ENCODE measurements around the gene APOL2. TPM values are rescaled to one million over a fixed set of nuclear protein-coding genes. Genes with fewer than 3 reads are reported as not detected.
A peak's percentile ranks its signal among the peaks of the same experiment; 100 is the strongest.
"Not testable (repeated sequence)": the region's sequence is repeated elsewhere in the genome, so short reads cannot be mapped to it uniquely, and the experiment has no call there.

Gene APOL2
- total RNA-seq, 1 donor from 2014 or later: 58.6 TPM

- intact Hi-C loops (cut with DNase I); DNase-seq; ATAC-seq (ENCODE audit: poor library complexity): not testable (repeated sequence)
These were observed 8.3 kb downstream of the APOL2 start for GRCh38 chr22:36231051-36231450.

- not testable (repeated sequence) for DNase-seq; ATAC-seq (ENCODE audit: poor library complexity)
- intact Hi-C loops (cut with DNase I): loop anchor here (5.0 kb wide), 1 partner anchor 43 kb away; no protein-coding TSS in a partner anchor
These were observed 9.7 kb downstream of the APOL2 start for GRCh38 chr22:36229649-36230048.

- intact Hi-C loops (cut with DNase I): loop anchor here (5.0 kb wide), 1 partner anchor 43 kb away; no protein-coding TSS in a partner anchor
- no peak for DNase-seq
- ATAC-seq (ENCODE audit: poor library complexity): no peak
These were observed 10.4 kb downstream of the APOL2 start for GRCh38 chr22:36228944-36229343.

- DNase-seq; ATAC-seq (ENCODE audit: poor library complexity): not testable (repeated sequence)
- intact Hi-C loops (cut with DNase I): loop anchor here (5.0 kb wide), 1 partner anchor 44 kb away; no protein-coding TSS in a partner anchor
These were observed 11.0 kb downstream of the APOL2 start for GRCh38 chr22:36228369-36228768.

- intact Hi-C loops (cut with DNase I): loop anchor here (5.0 kb wide), 1 partner anchor 44 kb away; no protein-coding TSS in a partner anchor
- ATAC-seq (ENCODE audit: poor library complexity): no peak
These were observed 11.5 kb downstream of the APOL2 start for GRCh38 chr22:36227806-36228205.

GRCh38 chr22:36227396-36227795 lies 11.9 kb downstream of the APOL2 start:
- no peak for ATAC-seq (ENCODE audit: poor library complexity)
- no peak for DNase-seq
- intact Hi-C loops (cut with DNase I): loop anchor here (5.0 kb wide), 1 partner anchor 45 kb away; no protein-coding TSS in a partner anchor

More at GRCh38 chr22:36227806-36228205, 11.5 kb downstream of the APOL2 start:
- no peak for DNase-seq

GRCh38 chr22:36226189-36226588 lies 13.1 kb downstream of the APOL2 start:
- ATAC-seq (ENCODE audit: poor library complexity) (no peak), DNase-seq (no peak)
- intact Hi-C loops (cut with DNase I): loop anchor here (5.0 kb wide), 1 partner anchor 46 kb away; no protein-coding TSS in a partner anchor

GRCh38 chr22:36225333-36225922 lies 13.9 kb downstream of the APOL2 start:
- DNase-seq (no peak), ATAC-seq (ENCODE audit: poor library complexity) (no peak)
- intact Hi-C loops (cut with DNase I): loop anchor here (5.0 kb wide), 1 partner anchor 47 kb away; no protein-coding TSS in a partner anchor

- ATAC-seq (ENCODE audit: poor library complexity): no peak
- DNase-seq: no peak
- intact Hi-C loops (cut with DNase I): no loop called here
These were observed 15.1 kb downstream of the APOL2 start for GRCh38 chr22:36224245-36224644.

GRCh38 chr22:36223504-36223903 lies 15.8 kb downstream of the APOL2 start:
- intact Hi-C loops (cut with DNase I): no loop called here
- DNase-seq: peak; percentile 30

GRCh38 chr22:36222887-36223450 lies 16.4 kb downstream of the APOL2 start:
- intact Hi-C loops (cut with DNase I): no loop called here
- DNase-seq (no peak), ATAC-seq (ENCODE audit: poor library complexity) (no peak)

More at GRCh38 chr22:36223504-36223903, 15.8 kb downstream of the APOL2 start:
- peak; percentile 58 for ATAC-seq (ENCODE audit: poor library complexity)

- ATAC-seq (ENCODE audit: poor library complexity): peak; percentile 65
- intact Hi-C loops (cut with DNase I): no loop called here
- DNase-seq: peak; percentile 62
These were observed 17.3 kb downstream of the APOL2 start for GRCh38 chr22:36221799-36222751.

- ATAC-seq (ENCODE audit: poor library complexity) (peak; percentile 29), DNase-seq (peak; percentile 26)
- intact Hi-C loops (cut with DNase I): no loop called here
These were observed 18.8 kb downstream of the APOL2 start for GRCh38 chr22:36220451-36220921.

GRCh38 chr22:36218648-36219193 lies 20.6 kb downstream of the APOL2 start:
- intact Hi-C loops (cut with DNase I): no loop called here
- ATAC-seq (ENCODE audit: poor library complexity): no peak

GRCh38 chr22:36215981-36216380 lies 23.3 kb downstream of the APOL2 start:
- intact Hi-C loops (cut with DNase I): no loop called here
- ATAC-seq (ENCODE audit: poor library complexity): no peak
- no peak for DNase-seq

More at GRCh38 chr22:36218648-36219193, 20.6 kb downstream of the APOL2 start:
- no peak for DNase-seq

- ATAC-seq (ENCODE audit: poor library complexity): no peak
- intact Hi-C loops (cut with DNase I): no loop called here
- no peak for DNase-seq
These were observed 25.7 kb downstream of the APOL2 start for GRCh38 chr22:36213586-36213985.

GRCh38 chr22:36212901-36213300 lies 26.4 kb downstream of the APOL2 start:
- DNase-seq (peak; percentile 34), ATAC-seq (ENCODE audit: poor library complexity) (no peak)
- intact Hi-C loops (cut with DNase I): no loop called here

GRCh38 chr22:36211237-36211861 lies 28.0 kb downstream of the APOL2 start:
- intact Hi-C loops (cut with DNase I): no loop called here
- ATAC-seq (ENCODE audit: poor library complexity): peak; percentile 63
- DNase-seq: no peak
